Trophoblast cell (in vitro differentiated cells and primary cell): ENCODE results near the gene PLA2G3.

Experiments
- DNase-seq, 2 donors: peaks; one replicate each; pipeline ENCODE4 v3.0.0-alpha.2; 2016
- H2AFZ ChIP-seq: 2 replicates; pipeline ENCODE4 v1.6.1; 2013; ENCODE audit warnings: low read length, moderate library complexity, mild to moderate bottlenecking; ENCODE audit not compliant: insufficient read depth, poor library complexity
- H2AK5ac ChIP-seq: 2 replicates; pipeline ENCODE4 v1.6.1; 2013; ENCODE audit warnings: mild to moderate bottlenecking, low read length
- H2BK120ac ChIP-seq: 2 replicates; pipeline ENCODE4 v1.6.1; 2013; ENCODE audit warnings: low read length, mild to moderate bottlenecking, moderate library complexity; ENCODE audit not compliant: insufficient read depth, poor library complexity
- H2BK12ac ChIP-seq: 2 replicates; pipeline ENCODE4 v1.6.1; 2013; ENCODE audit warnings: mild to moderate bottlenecking, low read length, moderate library complexity
- H2BK5ac ChIP-seq: 2 replicates; pipeline ENCODE4 v1.6.1; 2013; ENCODE audit warnings: low read length, low read depth, moderate library complexity, mild to moderate bottlenecking; ENCODE audit not compliant: poor library complexity
- H3K14ac ChIP-seq: 2 replicates; pipeline ENCODE4 v1.6.1; 2013; ENCODE audit warnings: mild to moderate bottlenecking, low read length
- H3K18ac ChIP-seq: 2 replicates; pipeline ENCODE4 v1.6.1; 2013; ENCODE audit warnings: mild to moderate bottlenecking, low read length
- H3K23ac ChIP-seq: 2 replicates; pipeline ENCODE4 v1.6.1; 2013; ENCODE audit warnings: low read length
- H3K27ac ChIP-seq: 2 replicates; pipeline ENCODE4 v1.5.1; 2013; ENCODE audit warnings: low read depth, mild to moderate bottlenecking, inconsistent platforms, low read length, moderate library complexity
- H3K27me3 ChIP-seq: 2 replicates; pipeline ENCODE4 v1.6.1; 2013; ENCODE audit warnings: inconsistent platforms, mild to moderate bottlenecking, low read length, moderate library complexity; ENCODE audit not compliant: insufficient read depth
- H3K36me3 ChIP-seq, 2 experiments: 1 replicate in 1 of 2; 2 replicates in 1 of 2; pipeline ENCODE4 v1.6.1; 2013; ENCODE audit warnings: low read length in 2 of 2, mild to moderate bottlenecking in 2 of 2, moderate library complexity in 1 of 2; ENCODE audit not compliant: insufficient read depth in 2 of 2, control insufficient read depth in 1 of 2
- H3K4ac ChIP-seq: 2 replicates; pipeline ENCODE4 v1.6.1; 2013; ENCODE audit warnings: low read depth, mild to moderate bottlenecking, low read length, moderate library complexity
- H3K4me1 ChIP-seq, 2 experiments: 1 replicate in 1 of 2; 2 replicates in 1 of 2; pipeline ENCODE4 v1.6.1; 2013; ENCODE audit warnings: low read length in 2 of 2, mild to moderate bottlenecking in 2 of 2, moderate library complexity in 1 of 2; ENCODE audit not compliant: insufficient read depth in 2 of 2, control insufficient read depth in 1 of 2
- H3K4me2 ChIP-seq: 2 replicates; pipeline ENCODE4 v1.6.1; 2013; ENCODE audit warnings: inconsistent platforms, mild to moderate bottlenecking, low read length, moderate library complexity
- H3K4me3 ChIP-seq: 2 replicates; pipeline ENCODE4 v1.5.1; 2013; ENCODE audit warnings: mild to moderate bottlenecking, low read depth, low read length, inconsistent platforms
- H3K79me1 ChIP-seq: one replicate; pipeline ENCODE4 v1.6.1; 2013; ENCODE audit warnings: low read length
- H3K79me2 ChIP-seq: 2 replicates; pipeline ENCODE4 v1.6.1; 2013; ENCODE audit warnings: low read length, mild to moderate bottlenecking; ENCODE audit not compliant: control insufficient read depth, insufficient read depth, poor library complexity
- H3K9ac ChIP-seq: 2 replicates; pipeline ENCODE4 v1.6.1; 2013; ENCODE audit warnings: mild to moderate bottlenecking, low read length
- H3K9me3 ChIP-seq: 2 replicates; pipeline ENCODE4 v1.6.1; 2013; ENCODE audit warnings: low read depth, mild to moderate bottlenecking, control low read depth, inconsistent platforms, low read length; ENCODE audit not compliant: insufficient read depth
- H4K12ac ChIP-seq: 2 replicates; pipeline ENCODE4 v1.6.1; 2013; ENCODE audit warnings: low read depth, mild to moderate bottlenecking, low read length, moderate library complexity
- H4K8ac ChIP-seq: 2 replicates; pipeline ENCODE4 v1.6.1; 2013; ENCODE audit warnings: low read depth, mild to moderate bottlenecking, low read length, moderate library complexity
- H4K91ac ChIP-seq: one replicate; pipeline ENCODE4 v1.6.1; 2013; ENCODE audit warnings: low read depth, mild to moderate bottlenecking, low read length, moderate library complexity
- WGBS: extraction: QIAGEN DNeasy Blood & Tissue Kit; methylation state at CpG from one replicate; pipeline ENCODE4 v1.1.7; 2013; ENCODE audit warnings: missing lambda C conversion rate; ENCODE audit not compliant: insufficient read length, insufficient coverage; ENCODE audit errors: extremely low coverage; 5-methylcytosine and 5-hydroxymethylcytosine counted together

PLA2G3 gene

DNA sequence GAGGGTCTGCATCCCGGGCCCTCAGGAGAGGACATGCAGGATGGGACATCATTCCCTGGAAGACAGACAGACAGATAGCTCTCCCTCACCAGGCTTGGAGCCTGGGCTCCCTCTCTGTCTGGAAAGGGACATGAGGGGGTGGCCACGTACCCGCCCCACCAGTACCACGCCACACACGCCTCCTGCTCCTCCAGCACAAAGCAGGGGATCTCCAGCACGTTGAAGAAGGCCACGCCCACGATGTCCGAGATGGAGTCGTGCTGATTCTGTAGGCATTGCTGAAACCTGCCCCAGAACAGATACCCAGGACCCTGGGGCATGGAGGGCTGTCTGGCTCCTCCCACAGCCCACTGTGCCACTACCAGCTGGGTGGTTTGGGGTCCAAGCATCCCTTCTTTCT is 2.2 kb downstream of the PLA2G3 start:
- no peak overlapping the region for H4K91ac ChIP-seq
- H2AK5ac ChIP-seq, result no peak overlapping the region
- H3K18ac ChIP-seq, result no peak overlapping the region
- WGBS, result no CpG with 5 or more reads among the region's 10 CpGs
- H2BK5ac ChIP-seq, result no peak overlapping the region
- DNase-seq, result no peak
- H4K12ac ChIP-seq, result no peak overlapping the region
- no peaks in the 10 kb centered on the region for H3K79me2 ChIP-seq
- no peak overlapping the region for H2BK12ac ChIP-seq
- H3K4ac ChIP-seq, result no peak overlapping the region
- no peak overlapping the region for H3K4me3 ChIP-seq
- H2BK120ac ChIP-seq, result no peak overlapping the region
- no peaks in the 10 kb centered on the region for H3K9me3 ChIP-seq
- no peak overlapping the region for H3K9ac ChIP-seq
- H2AFZ ChIP-seq, result no peak overlapping the region
- H3K79me1 ChIP-seq, result no peaks in the 10 kb centered on the region
- no peak overlapping the region for H3K4me2 ChIP-seq
- H3K36me3 ChIP-seq, result no peaks in the 10 kb centered on the region
- no peaks in the 10 kb centered on the region for H3K27me3 ChIP-seq
- no peak overlapping the region for H3K14ac ChIP-seq
- H3K23ac ChIP-seq, result no peak overlapping the region
- no peak overlapping the region for H3K27ac ChIP-seq
- no peak overlapping the region for H4K8ac ChIP-seq
- no peaks in the 10 kb centered on the region for H3K4me1 ChIP-seq

DNA sequence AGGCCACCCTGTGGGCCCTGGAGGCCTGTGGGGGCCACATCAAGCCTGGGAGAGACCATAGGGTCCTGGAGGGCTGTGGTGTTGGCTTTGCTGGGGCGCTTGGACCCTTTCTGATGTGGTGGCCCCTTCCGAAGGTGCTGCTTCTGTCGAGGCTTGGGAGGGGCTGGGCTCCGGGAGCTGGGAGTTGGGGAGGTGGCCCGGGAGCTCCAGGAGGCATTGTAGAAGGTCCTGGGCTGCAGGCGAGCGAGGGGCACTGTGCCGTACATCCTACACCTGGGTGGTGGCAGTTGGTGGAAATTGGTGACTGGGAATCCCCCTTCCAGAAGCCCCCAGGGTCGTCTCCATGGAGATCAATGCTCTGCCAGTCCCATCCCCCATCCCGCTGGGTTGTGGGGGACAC is 2.6 kb downstream of the PLA2G3 start:
- Histone ChIP-seq H2AFZ (no peak overlapping the region), H3K4me2 (no peak overlapping the region), H3K4me1 (no peaks in the 10 kb centered on the region), H3K9me3 (no peaks in the 10 kb centered on the region), H2BK120ac (no peak overlapping the region), H3K9ac (no peak overlapping the region), H3K27me3 (no peaks in the 10 kb centered on the region), H3K18ac (no peak overlapping the region), H3K27ac (no peak overlapping the region), H4K91ac (no peak overlapping the region), H2BK5ac (no peak overlapping the region), H3K36me3 (no peaks in the 10 kb centered on the region), H2BK12ac (no peak overlapping the region), H3K79me2 (no peaks in the 10 kb centered on the region), H4K12ac (no peak overlapping the region), H3K14ac (no peak overlapping the region), H3K79me1 (no peaks in the 10 kb centered on the region), H3K23ac (no peak overlapping the region), H4K8ac (no peak overlapping the region), H2AK5ac (no peak overlapping the region), H3K4me3 (no peak overlapping the region), H3K4ac (no peak overlapping the region)
- no CpG with 5 or more reads among the region's 10 CpGs for WGBS
- DNase-seq, result no peak

DNA sequence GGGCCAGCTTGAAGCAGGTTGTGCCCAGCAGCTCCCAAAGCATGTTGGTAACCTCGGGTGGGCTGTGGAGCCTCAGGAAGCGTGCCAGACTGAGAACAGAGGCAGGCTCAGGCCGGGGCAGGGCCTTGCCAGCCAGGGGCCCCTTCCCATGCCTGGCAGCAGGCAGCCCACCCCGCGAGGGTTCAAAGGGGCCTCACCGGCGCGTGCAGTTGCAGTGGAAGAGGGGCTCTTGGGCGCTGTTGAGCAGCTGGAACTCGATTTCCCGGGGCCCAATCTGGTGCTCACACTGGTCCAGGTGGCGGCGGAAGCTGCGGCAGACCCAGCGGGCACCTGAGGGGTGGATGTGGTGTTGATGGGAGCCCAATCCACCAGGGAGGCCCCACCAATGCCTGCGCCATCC is 3.6 kb downstream of the PLA2G3 start:
- Histone ChIP-seq H3K27me3 (no peaks in the 10 kb centered on the region), H2BK12ac (no peak overlapping the region), H3K4me2 (no peak overlapping the region), H3K36me3 (no peaks in the 10 kb centered on the region), H3K4me1 (no peaks in the 10 kb centered on the region), H4K8ac (no peak overlapping the region), H3K79me1 (no peaks in the 10 kb centered on the region), H3K9ac (no peak overlapping the region), H3K14ac (no peak overlapping the region), H3K79me2 (no peaks in the 10 kb centered on the region), H2BK5ac (no peak overlapping the region), H3K9me3 (no peaks in the 10 kb centered on the region), H4K12ac (no peak overlapping the region), H4K91ac (no peak overlapping the region), H2AFZ (no peak overlapping the region), H3K4ac (no peak overlapping the region), H3K18ac (no peak overlapping the region), H2BK120ac (no peak overlapping the region), H3K4me3 (no peak overlapping the region), H3K27ac (no peak overlapping the region), H3K23ac (no peak overlapping the region), H2AK5ac (no peak overlapping the region)
- no CpG with 5 or more reads among the region's 16 CpGs for WGBS
- DNase-seq, result no peak

DNA sequence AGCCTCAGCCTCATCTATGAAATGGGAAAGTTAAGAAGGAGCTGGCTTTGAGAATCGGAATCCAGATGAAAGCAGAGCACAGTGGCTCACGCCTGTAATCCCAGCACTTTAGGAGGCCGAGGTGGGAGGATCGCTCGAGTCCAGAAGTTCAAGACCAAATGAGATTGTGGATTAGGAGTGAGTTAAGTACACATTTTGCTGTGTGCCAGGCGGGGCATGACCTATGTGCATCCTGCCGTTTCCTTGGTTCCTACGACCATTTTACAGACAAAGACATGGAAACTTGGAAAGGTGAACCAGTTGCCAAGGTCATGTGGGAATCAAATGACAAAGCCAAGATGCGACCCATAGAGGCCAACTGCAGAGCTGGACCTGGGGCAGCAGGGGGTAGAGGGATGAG is 4.2 kb downstream of the PLA2G3 start:
- H4K8ac ChIP-seq, result no peak overlapping the region
- no peaks in the 10 kb centered on the region for H3K79me2 ChIP-seq
- H2BK5ac ChIP-seq, result no peak overlapping the region
- no peak overlapping the region for H2BK12ac ChIP-seq
- no peak overlapping the region for H2AK5ac ChIP-seq
- H3K4ac ChIP-seq, result no peak overlapping the region
- no peak overlapping the region for H3K27ac ChIP-seq
- H4K91ac ChIP-seq, result no peak overlapping the region
- H3K9me3 ChIP-seq, result no peaks in the 10 kb centered on the region
- H3K79me1 ChIP-seq, result no peaks in the 10 kb centered on the region
- H3K4me3 ChIP-seq, result no peak overlapping the region
- no peak overlapping the region for H3K23ac ChIP-seq
- no peaks in the 10 kb centered on the region for H3K4me1 ChIP-seq
- H3K18ac ChIP-seq, result no peak overlapping the region
- WGBS, result no CpG with 5 or more reads among the region's 9 CpGs
- DNase-seq, result no peak
- H3K14ac ChIP-seq, result no peak overlapping the region
- no peaks in the 10 kb centered on the region for H3K36me3 ChIP-seq
- no peaks in the 10 kb centered on the region for H3K27me3 ChIP-seq
- H4K12ac ChIP-seq, result no peak overlapping the region
- H2AFZ ChIP-seq, result no peak overlapping the region
- no peak overlapping the region for H3K4me2 ChIP-seq
- no peak overlapping the region for H2BK120ac ChIP-seq
- no peak overlapping the region for H3K9ac ChIP-seq
